ENCODE data around the gene CLIP1.

CLIP1 gene

DNA sequence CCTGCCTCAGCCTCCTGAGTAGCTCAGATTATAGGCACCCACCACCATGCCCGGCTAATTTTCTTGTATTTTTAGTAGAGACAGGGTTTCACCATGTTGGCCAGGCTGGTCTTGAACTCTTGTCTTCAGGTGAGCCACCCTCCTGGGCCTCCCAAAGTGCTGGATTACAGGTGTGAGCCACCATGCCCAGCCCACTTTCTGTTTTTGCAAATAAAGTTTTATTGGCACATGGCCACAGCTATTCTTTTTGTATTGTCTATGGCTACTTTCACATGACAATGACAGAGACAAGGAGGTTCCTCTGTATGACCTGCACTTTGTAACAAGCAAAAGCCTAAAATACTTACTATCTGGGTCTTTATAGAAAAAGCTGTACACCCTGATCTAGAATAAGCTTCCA lies 176.9 kb downstream of the CLIP1 start:
- DNase-seq (ENCODE audit: low spot score) = no peak

DNA sequence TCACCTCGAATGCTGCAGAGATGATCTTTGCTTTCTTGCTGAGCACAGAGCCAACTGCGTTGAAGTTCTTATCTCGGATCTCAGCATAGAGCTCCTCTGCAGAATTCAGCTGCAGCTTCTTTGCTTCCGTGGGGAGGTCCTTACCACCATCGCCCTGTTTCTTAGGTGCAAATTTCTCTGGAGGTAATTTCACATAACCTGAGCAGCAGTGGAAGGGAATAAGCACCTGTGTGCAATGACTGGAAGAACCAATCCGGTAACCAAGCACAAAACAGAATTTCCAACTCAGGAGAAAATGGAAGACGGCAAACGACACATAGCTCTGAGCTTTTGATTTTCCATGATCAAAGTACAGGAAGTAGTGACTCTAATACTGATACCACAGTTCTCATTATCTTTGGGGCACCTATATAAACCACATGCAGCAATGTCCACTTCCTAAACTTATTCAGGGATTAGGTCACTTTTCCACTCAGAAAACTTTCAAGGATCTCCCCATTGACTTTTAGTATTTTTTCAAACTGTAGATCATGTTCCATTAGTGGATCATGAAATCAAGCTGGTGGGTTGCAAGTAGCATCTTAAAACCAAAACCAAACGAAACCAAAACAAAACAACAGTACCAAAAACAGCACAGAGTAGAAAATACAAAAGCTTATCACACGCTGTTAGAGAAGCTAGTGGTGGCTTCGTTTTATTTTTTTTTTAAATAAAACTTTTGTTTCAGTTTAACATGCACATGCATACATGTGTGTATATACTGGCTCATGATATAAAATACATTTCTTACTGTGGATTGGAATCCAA lies 177.7 kb downstream of the CLIP1 start:
- peak; percentile 31 for DNase-seq (ENCODE audit: low spot score)

DNA sequence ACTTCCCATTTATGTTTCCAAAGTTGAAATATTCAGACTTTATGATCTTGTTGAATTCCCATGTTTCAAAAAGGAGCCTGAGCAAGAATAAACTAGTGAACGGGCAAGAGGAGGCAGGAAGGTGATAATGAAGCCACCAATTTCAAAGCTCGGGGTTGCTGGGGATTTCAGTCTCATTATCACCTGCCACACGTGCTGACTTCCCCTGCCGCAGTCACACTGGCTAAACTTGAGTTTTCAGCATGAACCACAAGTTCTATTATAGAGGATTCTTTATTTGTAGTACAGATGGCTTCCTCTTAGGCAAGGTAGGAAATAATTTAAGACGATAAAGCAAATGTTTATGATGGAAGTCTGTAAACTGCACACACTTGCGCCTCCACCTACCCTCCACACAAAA lies 178.5 kb downstream of the CLIP1 start:
- peak; percentile 26 for DNase-seq (ENCODE audit: low spot score)

DNA sequence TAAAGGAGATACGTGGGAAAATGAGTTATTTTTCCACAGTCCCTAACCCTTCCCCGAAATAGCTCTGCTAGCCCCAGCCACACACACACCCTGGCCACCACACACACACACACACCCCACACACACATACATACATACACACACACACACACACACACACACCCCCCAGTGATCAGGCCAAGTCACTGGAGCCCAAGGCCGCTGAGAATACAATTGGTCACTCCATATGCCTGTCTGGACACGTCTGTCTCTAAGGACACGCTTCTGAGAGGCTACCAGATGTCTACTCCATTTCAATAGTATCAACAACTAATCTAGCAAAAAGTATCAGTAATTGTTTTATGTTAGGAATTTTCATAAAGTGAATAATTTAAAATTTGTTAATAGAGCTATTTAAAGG lies 183.6 kb downstream of the CLIP1 start:
- DNase-seq (ENCODE audit: low spot score) = no peak

DNA sequence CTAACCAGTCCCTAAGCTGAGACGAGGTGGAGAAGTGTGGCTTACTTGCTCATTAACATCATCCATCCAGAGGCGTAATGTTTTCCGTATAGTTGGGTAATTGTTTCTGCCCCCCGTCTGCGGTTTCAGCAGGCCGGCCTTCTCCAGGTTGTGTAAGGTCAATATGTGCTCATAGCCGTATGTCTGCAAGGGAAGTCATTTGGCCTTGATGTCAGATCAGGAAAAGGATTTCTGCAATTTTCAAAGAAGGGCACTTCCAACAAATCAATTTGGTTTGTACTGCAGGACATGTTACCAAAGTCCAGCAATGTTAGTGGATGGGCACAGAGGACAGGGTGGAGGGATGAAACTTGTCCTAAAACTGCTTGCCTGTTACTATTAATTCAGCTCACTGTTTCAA lies 186.7 kb downstream of the CLIP1 start:
- no peak for DNase-seq (ENCODE audit: low spot score)

DNA sequence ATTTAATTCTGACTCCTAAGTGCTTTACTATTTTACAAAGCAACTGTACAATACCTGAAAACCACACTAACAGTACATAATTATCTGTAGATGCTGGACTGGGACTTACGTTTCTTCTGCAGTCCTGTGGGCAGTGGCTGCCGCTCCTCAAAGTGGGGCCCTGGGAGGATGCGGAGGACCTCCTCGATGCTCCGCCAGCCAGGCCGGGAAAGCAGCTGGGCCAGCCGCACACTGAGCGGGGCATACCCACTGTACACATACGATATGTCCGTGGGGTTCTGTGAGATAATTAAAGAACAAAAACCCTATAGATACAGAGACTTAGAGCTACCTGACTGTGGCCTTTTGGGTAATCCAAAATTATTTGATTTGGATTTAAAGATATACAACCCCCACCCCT lies 189.8 kb downstream of the CLIP1 start:
- DNase-seq (ENCODE audit: low spot score) = no peak

DNA sequence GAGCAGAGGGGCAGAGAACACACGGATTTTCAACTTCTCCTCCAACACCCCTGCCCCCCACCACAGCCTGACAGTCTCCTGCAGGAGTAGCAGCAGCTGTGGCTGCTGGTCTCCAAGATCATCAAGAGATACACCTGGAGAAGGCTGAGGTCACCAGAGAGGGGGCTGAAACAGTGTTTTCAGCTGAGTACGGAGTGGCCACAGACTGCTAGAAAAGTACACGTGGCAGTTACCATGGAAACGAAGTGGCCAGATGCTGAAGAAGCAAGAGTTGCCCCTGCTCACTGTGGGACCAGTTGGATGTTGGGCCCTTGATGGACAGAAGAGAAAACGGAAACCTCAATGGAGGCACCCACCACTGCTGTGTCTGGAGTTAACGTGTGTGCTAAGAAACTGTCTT lies 191.7 kb downstream of the CLIP1 start:
- no peak for DNase-seq (ENCODE audit: low spot score)

DNA sequence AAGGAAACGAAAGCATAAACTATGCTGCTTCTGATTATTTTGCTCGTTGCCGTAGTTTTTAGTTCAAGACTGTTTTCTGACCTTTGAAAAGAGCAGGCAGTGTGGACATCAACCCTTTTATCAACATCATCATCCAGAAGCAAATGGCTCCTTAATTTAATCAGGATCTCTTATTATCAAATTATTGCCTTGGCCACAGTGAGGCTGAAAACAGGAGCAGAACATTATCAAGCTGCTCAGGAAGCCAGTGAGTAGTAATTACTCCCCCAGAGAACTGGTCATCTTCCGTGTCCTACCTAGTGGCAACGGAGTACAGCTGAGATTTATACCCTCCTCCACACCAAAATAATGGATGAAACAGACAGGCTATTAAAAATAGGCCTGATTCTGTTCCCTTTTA lies 194.4 kb downstream of the CLIP1 start:
- DNase-seq (ENCODE audit: low spot score) = no peak

DNA sequence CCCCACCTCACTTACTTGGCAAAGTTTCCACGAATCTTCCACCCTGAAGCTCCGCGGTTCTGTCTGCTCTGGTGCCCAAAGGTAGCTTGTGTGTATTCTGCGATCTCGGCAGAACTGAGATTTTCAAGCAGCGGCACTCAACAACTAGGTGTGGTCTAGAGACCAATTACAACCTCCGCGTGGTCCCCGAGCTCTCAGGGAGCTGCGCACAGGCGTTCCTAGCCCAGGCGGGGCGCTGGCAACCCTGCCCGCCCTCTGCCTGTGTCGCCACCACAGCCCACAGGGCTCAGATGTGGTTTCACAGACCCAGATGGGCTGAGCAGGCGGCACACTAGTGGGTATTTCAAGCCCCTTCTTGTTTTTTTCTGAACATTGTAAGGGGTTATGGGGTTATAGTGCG lies 195.1 kb downstream of the CLIP1 start:
- peak; percentile 75 for DNase-seq (ENCODE audit: low spot score)

DNA sequence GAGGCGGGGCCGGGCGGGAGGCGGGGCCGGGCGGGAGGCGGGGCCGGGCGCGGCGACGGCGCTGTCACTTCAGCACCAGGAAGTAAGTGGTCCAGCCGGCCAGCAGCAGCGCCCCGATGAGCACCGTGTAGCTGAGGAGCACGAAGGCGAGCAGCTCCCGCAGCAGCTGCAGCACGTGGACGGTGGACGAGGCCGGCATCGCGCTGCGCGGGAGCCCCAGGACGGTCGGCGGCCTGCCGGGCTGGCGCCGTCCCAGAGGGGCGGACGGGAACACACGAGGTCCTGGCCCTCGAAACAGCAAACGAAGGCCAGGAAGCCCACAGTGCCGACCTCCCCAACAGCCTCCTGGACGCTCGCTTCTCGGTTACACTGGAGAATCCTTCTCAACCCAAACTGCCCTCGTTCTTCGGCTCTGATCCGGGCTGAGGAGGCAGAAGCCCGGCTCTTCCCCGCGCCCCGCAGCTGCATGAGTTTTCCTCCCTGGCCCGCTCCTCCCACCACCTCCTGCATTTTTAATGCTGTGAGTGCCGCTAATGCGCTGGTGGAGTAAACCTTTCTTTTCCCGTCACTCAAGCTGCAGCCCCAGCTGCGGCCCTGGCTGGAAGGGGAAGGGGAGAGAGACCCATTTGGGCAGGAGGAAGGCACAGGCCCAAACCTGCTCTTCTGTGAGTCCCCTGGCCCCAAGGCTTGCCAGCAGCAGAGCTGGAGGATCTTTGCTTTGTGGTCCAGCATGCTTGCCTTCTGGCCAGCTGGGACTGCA lies 195.9 kb downstream of the CLIP1 start:
- no peak for DNase-seq (ENCODE audit: low spot score)

DNA sequence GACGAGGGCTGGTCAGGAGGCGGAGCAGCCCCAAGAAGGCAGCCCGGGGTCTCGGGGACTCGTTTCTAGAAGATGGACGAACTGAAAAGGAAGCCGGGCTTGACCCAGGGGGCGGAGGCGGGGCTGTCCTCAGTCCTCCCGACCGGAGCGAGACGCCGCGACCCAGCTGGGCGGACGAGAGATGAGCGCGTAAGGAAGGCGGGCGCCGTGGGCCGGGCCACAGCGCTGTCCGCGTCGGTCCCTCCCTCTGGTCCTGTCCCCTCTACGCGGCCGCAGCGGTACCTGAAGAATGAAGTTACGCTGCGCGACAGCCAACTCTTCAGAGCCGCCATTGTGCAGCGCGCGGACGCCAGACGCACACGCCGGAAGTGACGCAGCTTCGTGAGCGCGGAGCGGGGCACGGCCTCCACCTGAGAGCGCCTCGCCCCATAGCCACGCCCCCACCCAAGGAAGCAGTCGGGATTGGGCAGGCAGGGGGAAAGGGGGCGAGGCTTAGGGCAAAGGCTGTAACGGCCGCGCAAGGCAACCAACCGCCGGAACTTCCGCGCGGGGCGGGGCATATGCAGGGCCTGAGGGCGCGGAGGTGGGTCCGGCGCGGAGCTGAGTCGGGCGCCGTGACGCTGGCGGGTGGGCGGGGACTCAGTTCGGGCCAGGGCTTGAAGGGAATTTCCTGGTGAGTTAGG lies 196.6 kb downstream of the CLIP1 start, which contains the start of gene DIABLO:
TSS of gene DIABLO (minus strand) at position 370 of the 683 bp plus-strand sequence. CDS start at position 332, 38 bp downstream.
- peak; percentile 100 for DNase-seq (ENCODE audit: low spot score)

All from CD4-positive, alpha-beta T cell treated with Interleukin-15 for 4 hours (primary cell).